Right lobe of liver (tissue), 4 donors: ENCODE data around the gene SLC6A9.

Source experiments
- POLR2A ChIP-seq: fragments of 450-650 bp; IDR thresholded peaks from one replicate; pipeline ENCODE4 v1.6.1; 2017; ENCODE audit warnings: antibody characterized with exemption, mild to moderate bottlenecking
- TF ChIP-seq, protein P1 (sequence below), 4 donors: fragments of 200-600 bp in 3 of 4; fragments of 450-650 bp in 1 of 4; IDR thresholded peaks; one replicate each; pipeline versions ENCODE4 v1.5.1 to v1.8.0; 2016 to 2022; ENCODE audit warnings: antibody characterized with exemption in 4 of 4, mild to moderate bottlenecking in 2 of 4
- donor health status: DM: no; HTN: no; CAD: no.
- donor health status: DM: no; HTN: no; CAD: no.
- donor health status: DM: no; HTN: yes; CAD: no.

DNA sequence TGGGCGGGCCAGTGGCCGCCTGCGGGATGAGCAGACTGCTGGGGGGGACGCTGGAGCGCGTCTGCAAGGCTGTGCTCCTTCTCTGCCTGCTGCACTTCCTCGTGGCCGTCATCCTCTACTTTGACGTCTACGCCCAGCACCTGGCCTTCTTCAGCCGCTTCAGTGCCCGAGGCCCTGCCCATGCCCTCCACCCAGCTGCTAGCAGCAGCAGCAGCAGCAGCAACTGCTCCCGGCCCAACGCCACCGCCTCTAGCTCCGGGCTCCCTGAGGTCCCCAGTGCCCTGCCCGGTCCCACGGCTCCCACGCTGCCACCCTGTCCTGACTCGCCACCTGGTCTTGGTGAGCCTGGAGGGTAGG lies 50.1 kb downstream of the SLC6A9 start:
- TF ChIP-seq, protein P1, sequence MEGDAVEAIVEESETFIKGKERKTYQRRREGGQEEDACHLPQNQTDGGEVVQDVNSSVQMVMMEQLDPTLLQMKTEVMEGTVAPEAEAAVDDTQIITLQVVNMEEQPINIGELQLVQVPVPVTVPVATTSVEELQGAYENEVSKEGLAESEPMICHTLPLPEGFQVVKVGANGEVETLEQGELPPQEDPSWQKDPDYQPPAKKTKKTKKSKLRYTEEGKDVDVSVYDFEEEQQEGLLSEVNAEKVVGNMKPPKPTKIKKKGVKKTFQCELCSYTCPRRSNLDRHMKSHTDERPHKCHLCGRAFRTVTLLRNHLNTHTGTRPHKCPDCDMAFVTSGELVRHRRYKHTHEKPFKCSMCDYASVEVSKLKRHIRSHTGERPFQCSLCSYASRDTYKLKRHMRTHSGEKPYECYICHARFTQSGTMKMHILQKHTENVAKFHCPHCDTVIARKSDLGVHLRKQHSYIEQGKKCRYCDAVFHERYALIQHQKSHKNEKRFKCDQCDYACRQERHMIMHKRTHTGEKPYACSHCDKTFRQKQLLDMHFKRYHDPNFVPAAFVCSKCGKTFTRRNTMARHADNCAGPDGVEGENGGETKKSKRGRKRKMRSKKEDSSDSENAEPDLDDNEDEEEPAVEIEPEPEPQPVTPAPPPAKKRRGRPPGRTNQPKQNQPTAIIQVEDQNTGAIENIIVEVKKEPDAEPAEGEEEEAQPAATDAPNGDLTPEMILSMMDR (IDR thresholded peaks at IDR 0.05) = no peak
- TF ChIP-seq POLR2A = no peak
